ENCODE results near the gene EXOC6B.

The EXOC6B gene

GRCh38 chr2:72132981-72133720 lies 692.7 kb downstream of the EXOC6B start:
- Histone ChIP-seq H3K4me2 (ENCODE audit: insufficient read depth, low read length) (no peak overlapping the region), H3K4me1 (ENCODE audit: insufficient read depth, low read length) (no peaks in the 10 kb centered on the region), H3K27me3 (ENCODE audit: insufficient read depth, low read length, poor library complexity) (no peaks in the 10 kb centered on the region), H2AFZ (ENCODE audit: low read depth, low read length) (no peak overlapping the region), H4K20me1 (ENCODE audit: insufficient read depth, low read length) (no peaks in the 10 kb centered on the region), H3K9ac (ENCODE audit: low read depth, low read length) (no peak overlapping the region), H3K36me3 (ENCODE audit: insufficient read depth, low read length) (no peaks in the 10 kb centered on the region), H3K27ac (ENCODE audit: low read length) (no peak overlapping the region), H3K79me2 (ENCODE audit: insufficient read depth, low read length) (no peaks in the 10 kb centered on the region), H3K9me3 (ENCODE audit: insufficient read depth, low read length, severe bottlenecking) (no peaks in the 10 kb centered on the region), H3K4me3 (ENCODE audit: low read depth in 1 of 2, low read length in 2 of 2) (no peak overlapping the region)
- DNase-seq, result no peak
- ATAC-seq (ENCODE audit: insufficient read depth, low read depth), result no peak
- TF ChIP-seq EZH2 (IDR thresholded peaks at IDR 0.05; ENCODE audit: borderline replicate concordance, low read depth, low read length, severe bottlenecking) (no peak), CTCF (IDR thresholded peaks at IDR 0.05; ENCODE audit: borderline replicate concordance, extremely low read depth, low read length, poor library complexity, severe bottlenecking) (no peak)

GRCh38 chr2:72131916-72132841 lies 693.7 kb downstream of the EXOC6B start:
- Histone ChIP-seq H3K9me3 (ENCODE audit: insufficient read depth, low read length, severe bottlenecking) (no peaks in the 10 kb centered on the region), H3K9ac (ENCODE audit: low read depth, low read length) (no peak overlapping the region), H3K4me2 (ENCODE audit: insufficient read depth, low read length) (no peak overlapping the region), H3K4me1 (ENCODE audit: insufficient read depth, low read length) (no peaks in the 10 kb centered on the region), H2AFZ (ENCODE audit: low read depth, low read length) (no peak overlapping the region), H4K20me1 (ENCODE audit: insufficient read depth, low read length) (no peaks in the 10 kb centered on the region), H3K36me3 (ENCODE audit: insufficient read depth, low read length) (no peaks in the 10 kb centered on the region), H3K27me3 (ENCODE audit: insufficient read depth, low read length, poor library complexity) (no peaks in the 10 kb centered on the region), H3K79me2 (ENCODE audit: insufficient read depth, low read length) (no peaks in the 10 kb centered on the region), H3K4me3 (ENCODE audit: low read depth in 1 of 2, low read length in 2 of 2) (no peak overlapping the region), H3K27ac (ENCODE audit: low read length) (no peak overlapping the region)
- DNase-seq, result no peak
- no peak for ATAC-seq (ENCODE audit: insufficient read depth, low read depth)
- TF ChIP-seq EZH2 (IDR thresholded peaks at IDR 0.05; ENCODE audit: borderline replicate concordance, low read depth, low read length, severe bottlenecking), result no peak
- TF ChIP-seq CTCF (IDR thresholded peaks at IDR 0.05; ENCODE audit: borderline replicate concordance, extremely low read depth, low read length, poor library complexity, severe bottlenecking), result no peak

GRCh38 chr2:72131371-72131891 lies 694.4 kb downstream of the EXOC6B start:
- Histone ChIP-seq H3K4me1 (ENCODE audit: insufficient read depth, low read length) (no peaks in the 10 kb centered on the region), H3K36me3 (ENCODE audit: insufficient read depth, low read length) (no peaks in the 10 kb centered on the region), H3K4me2 (ENCODE audit: insufficient read depth, low read length) (no peak overlapping the region), H3K79me2 (ENCODE audit: insufficient read depth, low read length) (no peaks in the 10 kb centered on the region), H3K9me3 (ENCODE audit: insufficient read depth, low read length, severe bottlenecking) (no peaks in the 10 kb centered on the region), H4K20me1 (ENCODE audit: insufficient read depth, low read length) (no peaks in the 10 kb centered on the region), H3K4me3 (ENCODE audit: low read depth in 1 of 2, low read length in 2 of 2) (no peak overlapping the region), H3K9ac (ENCODE audit: low read depth, low read length) (no peak overlapping the region), H3K27me3 (ENCODE audit: insufficient read depth, low read length, poor library complexity) (no peaks in the 10 kb centered on the region), H3K27ac (ENCODE audit: low read length) (no peak overlapping the region), H2AFZ (ENCODE audit: low read depth, low read length) (no peak overlapping the region)
- no peak for DNase-seq
- no peak for TF ChIP-seq EZH2 (IDR thresholded peaks at IDR 0.05; ENCODE audit: borderline replicate concordance, low read depth, low read length, severe bottlenecking)
- TF ChIP-seq CTCF (IDR thresholded peaks at IDR 0.05; ENCODE audit: borderline replicate concordance, extremely low read depth, low read length, poor library complexity, severe bottlenecking), result no peak
- no peak for ATAC-seq (ENCODE audit: insufficient read depth, low read depth)
